GM18858 (cell line): ENCODE results near the gene STRN.
"Not testable (repeated sequence)": the region's sequence is repeated elsewhere in the genome, so short reads cannot be mapped to it uniquely, and the experiment has no call there.

ENCODE experiments used
- ATAC-seq: cut with Tn5 transposase; IDR thresholded peaks from one replicate; pipeline ENCODE4 v1.9.1; 2021; ENCODE audit not compliant: unreplicated experiment

Gene STRN

DNA sequence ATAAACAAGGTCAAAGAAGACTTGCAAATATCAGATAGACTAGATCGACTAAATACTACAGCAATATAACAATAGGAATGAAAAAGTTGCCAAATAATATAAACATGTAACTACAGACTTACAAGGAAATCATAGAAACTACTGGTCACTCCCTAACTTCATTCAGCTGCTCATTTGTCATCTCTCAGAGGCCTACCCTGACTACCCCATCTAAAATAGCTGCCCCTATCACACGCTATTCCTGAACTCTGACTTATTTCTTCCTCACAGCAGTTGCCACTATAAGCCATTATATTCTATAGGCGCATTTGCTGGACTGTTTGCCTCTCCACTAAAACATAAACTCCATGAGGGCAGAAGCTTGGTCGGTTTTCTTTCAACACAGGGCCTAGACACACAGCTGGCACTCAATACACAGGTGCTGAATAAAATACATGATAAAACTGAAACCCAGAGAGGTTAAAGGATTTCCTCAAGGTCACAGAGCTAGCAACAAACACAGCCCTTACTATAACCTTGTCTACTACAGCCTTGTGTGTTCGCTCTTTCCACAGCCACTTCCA is 1.8 kb downstream of the STRN start:
- ATAC-seq, result no peak

DNA sequence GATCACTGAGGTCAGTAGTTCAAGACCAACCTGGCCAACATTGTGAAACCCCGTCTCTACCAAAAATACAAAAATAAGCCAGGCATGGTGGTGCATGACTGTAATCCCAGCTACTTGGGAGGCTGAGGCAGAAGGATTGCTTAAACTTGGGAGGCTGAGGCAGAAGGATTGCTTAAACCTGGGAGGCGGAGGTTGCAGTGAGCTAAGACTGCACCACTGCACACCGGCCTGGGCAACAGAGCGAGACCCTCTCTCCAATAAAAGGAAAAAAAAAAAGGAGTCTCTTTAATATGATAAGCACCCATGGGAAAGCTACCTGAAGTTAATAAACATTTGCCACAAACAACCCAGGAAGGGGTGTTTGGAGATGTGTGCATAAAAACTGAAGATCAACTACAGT is 2.6 kb downstream of the STRN start:
- ATAC-seq, result no peak

DNA sequence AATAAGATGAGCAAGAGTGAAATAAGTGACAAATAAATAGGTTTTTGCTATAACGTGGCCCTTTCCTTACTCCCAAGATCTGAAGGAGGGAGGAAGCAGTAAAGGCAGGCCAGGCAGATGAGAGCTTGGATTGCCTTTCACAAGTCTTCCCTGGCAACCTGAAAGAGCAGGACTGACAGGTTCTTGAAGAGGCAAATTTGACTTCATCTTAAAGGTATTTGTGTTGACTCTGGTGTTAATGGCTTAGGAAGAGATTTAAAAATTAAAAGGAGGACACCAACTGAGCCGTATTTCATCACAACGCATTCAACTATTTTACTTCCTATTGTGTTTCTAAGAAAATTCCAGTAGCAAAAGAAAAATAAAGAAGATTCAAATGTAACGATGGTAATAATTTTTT is 3.2 kb downstream of the STRN start:
- ATAC-seq, result no peak

DNA sequence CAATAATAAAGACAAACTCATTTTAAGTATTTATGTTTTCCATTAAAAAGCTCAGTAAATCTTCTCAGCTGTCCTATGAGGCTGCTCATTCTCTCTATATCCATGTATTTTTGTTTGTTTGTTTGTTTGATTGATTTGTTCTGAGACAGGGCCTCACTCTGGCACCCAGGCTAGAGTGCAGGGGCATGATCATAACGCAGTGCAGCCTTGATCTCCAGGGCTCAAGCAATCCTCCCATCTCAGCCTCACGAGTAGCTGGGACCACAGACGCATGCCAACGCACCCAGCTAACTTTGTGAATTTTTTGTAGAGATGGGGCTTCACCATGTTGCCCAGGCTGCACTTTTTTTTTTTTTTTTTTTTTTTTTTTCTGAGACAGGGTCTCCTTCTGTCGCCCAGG is 5.6 kb downstream of the STRN start:
- ATAC-seq, result no peak

DNA sequence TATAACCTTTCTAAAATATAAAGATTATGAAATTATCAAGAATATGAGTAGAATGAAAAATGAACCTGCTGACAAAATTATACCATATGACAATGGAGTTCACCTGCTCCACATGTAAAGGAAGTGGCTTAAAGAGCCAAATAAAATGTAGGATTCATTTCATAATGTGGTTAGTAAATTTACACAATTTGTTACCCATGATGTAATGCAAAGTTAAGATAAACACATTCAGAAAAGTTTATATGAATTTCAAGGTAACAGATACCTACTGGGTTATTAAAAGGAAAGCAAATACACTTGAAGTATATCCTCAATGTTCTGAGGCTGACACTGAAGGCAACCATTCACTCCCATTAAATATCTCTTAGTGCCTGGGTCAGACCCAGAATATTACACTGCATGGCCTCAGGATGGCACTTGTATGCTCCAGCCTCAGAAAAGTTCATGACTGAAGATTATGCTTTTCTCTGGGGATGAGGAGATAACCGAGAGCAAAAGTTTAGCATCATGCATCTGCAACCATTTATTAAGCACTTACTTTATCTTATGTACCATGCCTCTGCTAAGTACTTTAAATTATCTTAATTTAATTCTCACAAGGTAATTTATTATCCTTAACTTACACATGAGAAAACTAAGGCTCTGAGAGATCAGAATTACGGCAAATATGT is 6.2 kb downstream of the STRN start:
- no peak for ATAC-seq

DNA sequence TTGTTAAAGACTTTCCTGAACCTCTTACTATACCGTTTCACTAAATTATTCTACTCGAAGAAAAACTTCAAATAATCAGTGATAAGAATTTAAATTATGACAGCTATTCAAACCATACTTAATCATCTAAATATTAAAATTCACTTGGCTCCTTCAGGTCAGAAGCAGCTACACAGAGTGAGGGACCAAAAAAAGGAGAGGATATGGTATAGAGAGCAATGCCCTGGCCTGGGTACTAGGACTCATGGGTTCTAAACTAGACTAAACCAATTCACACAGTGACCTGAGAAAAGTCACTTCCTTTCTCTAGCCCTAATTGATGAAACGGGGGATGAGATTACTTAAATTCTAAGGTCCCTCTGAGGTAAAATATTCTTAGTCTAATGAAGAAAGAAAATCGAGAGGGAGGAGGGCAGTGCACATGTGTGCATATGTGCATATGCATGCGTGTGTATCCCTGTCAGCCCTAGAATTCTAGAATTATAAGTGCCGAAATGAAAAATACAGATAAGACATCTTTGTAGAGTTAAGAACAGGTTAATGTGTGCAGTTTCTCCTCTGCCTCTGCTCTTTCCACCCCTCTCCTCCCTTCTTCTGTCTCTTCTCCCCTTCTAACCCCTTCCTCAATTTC is 11.2 kb downstream of the STRN start:
- no peak for ATAC-seq

DNA sequence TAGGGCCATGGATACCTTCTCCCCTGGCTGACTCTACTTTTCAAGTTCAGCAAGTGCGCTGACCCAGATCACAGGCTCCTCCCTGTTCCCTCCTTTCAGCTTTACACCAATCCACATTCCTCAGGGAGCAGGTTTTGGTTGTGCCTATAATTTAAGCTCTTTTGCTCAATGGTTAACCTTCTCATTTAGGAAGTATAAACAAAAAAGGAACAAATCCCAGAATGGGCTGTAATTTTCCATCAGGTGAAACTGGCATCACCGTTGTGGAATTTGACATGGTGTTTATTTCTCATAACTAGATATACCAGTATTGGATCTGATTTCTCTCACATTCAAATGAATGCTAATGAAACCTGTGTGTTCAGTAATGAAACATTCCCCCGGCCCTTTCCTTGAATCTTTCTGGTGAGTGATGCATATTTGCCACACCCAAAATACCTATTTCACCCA is 13.6 kb downstream of the STRN start:
- no peak for ATAC-seq

DNA sequence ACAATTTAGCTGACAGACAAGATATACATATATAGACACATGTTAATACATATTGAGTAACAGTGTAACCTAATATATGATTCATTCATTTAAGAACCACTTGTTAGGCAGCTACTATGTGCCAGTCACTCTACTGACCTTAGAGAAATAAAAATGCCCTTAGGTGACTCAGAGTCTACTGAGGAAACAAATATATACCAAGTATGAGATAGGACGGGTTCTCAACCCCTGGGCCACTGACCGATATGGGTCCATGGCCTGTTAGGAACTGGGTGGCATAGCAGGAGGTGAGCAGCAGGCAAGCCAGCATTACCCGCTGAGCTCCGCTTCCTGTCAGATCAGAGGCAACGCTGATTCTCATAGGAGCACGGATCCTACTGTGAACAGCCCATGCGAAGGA is 14.8 kb downstream of the STRN start:
- no peak for ATAC-seq

DNA sequence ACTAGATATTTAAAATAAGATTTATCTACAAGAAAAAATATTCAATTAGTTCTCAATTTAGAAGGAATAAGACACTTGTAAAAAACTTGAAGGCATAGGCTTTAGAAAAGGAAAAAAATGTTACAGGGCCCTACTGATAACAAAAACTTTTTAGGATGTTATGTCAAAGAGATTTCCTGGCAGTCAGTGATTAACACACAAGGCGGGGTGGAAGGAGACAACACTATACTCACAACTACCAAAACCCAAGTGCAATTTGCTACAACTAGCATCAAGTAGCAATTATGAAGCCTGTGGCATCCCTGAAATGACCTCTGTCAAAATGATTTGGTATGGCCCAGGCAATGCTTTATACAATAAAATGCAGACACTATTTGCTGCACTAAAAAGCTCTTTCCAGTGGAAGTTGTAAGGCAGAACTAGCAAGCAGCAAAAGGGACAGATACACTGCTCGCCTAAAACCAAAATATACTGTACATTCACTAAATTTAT is 15.3 kb downstream of the STRN start:
- ATAC-seq, result no peak

DNA sequence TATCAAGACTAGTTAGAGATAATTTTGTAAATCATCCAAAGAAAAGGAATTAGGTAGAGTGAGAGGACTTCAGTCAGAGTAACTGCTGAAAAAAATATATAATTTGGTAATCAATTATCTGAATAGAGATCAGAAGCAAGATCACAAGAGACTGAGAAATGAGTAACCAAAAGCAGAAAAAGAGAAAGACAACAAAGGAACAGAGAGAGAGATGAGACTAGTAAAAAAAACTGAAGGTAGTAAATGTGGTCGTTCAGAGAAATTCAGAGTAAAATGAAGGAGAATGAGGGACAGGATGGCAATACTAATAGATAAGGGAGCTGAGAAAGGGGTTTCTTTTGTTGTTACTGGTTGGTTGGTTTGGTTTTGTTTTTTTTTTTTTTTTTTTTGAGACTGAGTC is 16.5 kb downstream of the STRN start:
- ATAC-seq, result no peak

DNA sequence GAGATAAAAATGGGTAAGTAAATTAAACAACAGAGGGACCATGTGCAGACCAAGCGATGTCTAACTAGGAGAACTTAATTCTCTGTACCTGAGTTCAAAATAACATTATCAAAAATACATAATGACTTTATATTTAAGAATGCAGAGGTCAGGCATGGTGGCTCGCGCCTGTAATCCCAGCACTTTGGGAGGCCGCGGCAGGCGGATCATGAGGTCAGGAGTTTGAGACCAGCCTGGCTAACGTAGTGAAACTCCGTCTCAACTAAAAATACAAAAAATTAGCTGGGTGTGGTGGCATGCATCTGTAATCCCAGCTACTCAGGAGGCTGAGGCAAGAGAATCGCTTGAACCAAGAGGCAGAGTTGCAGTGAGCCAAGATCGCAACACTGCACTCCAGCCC is 21.1 kb downstream of the STRN start:
- not testable (repeated sequence) for ATAC-seq

DNA sequence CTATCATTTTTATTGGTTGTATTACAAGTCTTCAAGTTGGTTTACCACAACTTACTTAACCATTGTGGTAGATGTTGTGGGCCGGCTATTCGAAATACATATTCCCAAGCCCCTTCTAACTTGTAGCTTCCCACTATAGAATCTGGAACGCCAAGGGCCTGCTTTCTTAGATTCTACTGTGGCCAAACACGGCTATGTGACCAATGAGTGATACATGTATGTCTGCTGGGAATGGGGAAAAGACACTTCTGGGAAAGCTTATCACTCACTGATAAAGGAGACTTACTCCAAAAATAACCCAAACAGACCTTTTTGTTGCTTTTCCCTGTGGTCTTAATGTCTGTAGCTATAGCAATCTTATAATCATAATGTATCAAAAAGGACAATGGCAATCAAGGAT is 24.5 kb downstream of the STRN start:
- ATAC-seq, result no peak

DNA sequence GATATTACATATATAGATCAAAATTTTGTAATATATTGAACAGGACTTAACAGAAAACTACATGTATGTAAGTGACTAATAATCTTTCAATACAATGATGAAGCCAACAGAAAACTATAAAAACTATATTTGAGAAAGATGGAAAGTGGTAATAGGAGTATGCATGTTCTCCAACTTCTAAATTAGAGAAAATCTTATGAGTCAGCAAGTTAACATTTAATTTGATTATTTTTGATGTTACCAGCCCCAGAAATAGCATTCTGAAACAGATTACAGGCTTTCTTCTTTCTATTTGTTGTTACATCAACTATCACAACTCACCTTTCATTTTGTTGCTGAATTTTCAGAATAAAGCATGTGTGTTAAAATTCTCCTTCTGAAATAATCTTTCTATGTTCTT is 29.8 kb downstream of the STRN start:
- not testable (repeated sequence) for ATAC-seq

DNA sequence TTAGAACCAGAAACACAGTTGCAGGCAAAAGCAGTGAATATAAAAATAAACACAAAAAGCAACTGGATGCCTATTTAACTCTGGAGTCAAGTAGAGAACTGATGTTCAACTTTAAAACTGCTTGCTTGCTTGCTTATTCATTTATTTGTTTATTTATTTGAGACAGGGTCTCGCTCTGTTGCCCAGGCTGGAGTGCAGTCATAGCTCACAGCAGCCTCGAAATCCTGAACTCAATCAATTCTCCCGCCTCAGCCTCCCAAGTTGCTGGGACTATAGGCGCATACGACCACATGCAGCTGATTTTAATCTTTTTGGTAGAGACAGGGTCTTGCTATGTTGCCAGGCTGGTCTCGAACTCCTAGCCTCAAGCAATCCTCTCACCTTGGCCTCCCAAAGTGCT is 34.6 kb downstream of the STRN start:
- ATAC-seq, result not testable (repeated sequence)

DNA sequence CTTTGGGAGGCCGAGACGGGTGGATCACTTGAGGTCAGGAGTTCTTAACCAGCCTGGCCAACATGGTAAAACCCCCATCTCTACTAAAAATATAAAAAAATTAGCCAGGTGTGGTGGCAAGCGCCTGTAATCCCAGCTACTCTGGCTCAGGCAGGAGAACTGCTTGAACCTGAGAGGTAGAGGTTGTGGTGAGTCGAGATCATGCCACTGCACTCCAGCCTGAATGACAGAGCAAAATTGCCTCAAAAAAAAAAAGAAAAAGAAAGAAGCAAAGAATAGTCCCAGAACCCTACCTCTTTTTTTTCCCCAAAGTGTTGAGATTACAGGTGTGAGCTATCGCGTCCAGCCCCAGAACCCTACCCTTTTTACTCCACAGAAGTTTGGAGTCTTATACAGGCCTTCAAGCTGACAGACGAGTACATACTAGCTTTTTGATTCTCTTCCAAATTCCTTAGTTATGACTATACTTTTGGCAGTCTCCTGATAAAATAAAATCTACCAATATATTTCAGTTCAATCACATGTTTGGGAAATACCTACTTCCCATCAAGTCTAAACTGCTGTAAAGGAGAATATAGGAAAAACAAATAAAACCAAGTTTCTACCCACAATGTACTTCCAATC is 35.4 kb downstream of the STRN start:
- ATAC-seq, result not testable (repeated sequence)

DNA sequence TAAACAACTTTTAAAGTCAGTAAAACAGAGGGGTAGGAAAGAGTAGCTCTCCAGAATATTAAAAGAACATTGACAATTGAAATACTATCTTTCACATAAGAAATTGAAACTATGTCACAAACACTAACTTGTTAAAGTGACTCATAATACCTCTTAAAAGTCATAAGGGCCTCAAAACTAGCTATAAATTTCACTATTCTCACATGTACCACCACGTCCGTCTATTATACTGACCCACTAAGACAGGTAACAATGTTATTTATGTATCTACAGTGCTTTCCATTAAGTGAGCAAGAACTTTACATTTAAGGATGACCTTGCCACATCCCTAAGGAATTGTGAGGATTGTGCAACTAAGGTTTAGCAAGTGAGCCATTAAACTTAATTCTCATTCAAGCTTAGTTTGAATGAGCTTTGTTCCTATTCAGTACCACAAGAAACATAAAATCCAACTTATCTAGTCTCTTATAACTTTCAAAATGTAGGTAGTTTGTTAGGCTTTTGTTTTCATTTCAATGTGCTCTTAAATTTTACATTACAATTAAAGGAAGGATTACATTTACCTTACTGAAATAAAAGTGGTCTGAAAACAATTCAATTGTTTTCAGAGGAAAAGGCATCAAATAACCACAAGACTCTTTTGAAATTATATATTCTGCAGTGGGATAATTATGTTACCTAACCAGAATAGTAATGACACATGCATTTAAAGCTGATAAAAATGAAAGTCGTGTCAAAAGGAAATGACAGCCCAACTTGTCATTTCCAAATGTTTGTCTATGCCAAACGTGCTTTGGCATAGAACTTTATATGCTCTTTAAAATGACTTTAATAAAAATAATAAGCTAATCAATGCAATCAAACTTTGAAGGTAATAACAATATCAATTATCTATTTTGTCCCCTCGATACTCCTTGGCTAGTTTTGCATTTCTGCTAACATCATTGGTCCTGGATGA is 39.9 kb downstream of the STRN start:
- not testable (repeated sequence) for ATAC-seq

DNA sequence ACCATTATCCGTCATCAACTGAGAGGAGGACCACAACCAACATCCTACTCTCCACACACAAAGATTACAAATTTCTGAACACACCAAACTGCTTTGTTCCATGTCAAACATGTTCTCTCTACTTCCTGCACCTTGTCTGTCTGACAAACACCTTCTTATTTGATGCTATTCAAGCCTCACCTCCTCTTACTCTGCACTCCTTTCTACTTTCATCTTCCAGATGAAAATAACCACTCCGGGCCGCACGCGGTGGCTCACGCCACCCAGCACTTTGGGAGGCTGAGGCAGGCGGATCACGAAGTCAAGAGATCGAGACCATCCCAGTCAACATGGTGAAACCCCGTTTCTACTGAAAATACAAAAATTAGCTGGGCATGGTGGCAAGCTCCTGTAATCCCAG is 43.7 kb downstream of the STRN start:
- not testable (repeated sequence) for ATAC-seq

DNA sequence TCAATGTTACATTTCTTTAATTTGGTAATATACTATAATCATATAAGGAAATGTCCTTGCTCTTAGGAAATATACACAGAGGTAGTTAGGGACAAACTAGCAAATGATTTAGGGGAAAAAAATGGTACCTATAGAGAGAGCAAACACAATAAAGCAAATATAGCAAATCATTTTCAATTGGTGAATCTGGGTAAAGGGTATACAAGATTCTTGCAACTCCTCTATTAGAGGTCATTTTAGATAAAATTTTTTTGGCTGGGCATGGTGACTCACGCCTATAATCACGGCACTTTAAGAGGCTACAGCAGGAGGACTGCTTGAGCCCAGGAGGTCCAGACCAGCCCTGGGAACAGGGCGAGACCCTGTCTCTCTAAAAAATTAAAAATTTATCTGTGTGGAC is 44.4 kb downstream of the STRN start:
- no peak for ATAC-seq

DNA sequence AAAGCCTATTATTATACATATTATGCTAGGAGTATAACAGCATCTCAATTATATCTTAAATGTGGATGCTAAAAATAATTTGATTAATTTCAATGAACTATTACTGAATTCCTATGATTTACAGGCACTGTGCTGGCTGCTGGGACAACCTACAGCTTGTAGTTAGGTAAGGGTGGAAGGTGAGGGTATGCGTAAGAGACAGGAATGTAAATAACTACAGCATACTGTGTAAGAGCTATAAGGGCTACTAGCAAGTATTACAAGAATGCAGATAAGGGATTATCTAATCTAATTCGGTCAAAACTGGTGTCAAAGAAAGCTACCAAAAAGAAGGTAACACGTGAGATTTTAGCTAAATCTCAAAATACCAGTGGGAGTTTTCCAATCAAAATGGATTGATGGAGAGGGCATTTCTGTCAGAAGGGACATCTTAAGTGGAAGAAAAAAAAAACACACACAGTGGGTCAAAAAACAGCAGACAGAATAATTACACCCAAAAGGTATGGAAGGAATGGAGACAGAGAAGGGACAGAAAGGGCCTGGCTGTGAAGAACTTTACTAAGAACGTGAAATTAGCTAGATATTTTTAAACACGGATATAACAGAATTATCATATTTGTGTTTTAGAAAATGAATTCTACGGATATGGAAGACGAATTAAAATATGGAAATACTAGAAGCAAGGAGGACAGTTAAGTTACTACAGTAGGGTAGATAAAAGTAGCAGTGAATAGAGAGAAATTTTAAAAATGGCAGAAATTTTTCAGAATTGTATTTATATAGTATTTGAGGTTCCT is 47.1 kb downstream of the STRN start:
- no peak for ATAC-seq

DNA sequence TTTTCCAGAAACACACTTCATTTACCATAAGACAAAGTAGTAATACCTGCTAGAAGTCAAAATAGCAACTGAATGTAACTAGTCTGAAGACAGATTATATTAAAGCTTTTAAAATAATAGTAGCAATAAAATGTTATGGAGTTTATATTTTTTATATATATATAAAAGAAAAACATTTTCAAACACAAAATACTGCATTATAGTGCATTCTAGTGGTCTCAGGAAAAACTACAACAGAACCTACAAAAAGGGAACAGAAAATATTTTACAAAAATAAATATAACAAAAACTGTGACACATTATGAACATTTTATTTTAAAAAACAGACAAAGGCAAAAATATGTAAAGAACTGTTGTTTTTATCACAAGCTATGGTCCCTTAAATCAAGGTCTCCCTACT is 48.0 kb downstream of the STRN start:
- no peak for ATAC-seq
